Naive B cell (primary cell): Measurements from ENCODE around the gene DHRS12. TPM values are rescaled to one million over a fixed set of nuclear protein-coding genes. Genes with fewer than 3 reads are reported as not detected.
A peak's percentile ranks its signal among the peaks of the same experiment; 100 is the strongest.

ENCODE experiments used
- ATAC-seq, 2 donors: fragments of 150-1000 bp; cut with Tn5 transposase; 2 replicates each; pipeline ENCODE4 v1.10.0; 2021; ENCODE audit warnings: low read depth in 2 of 2, mild to moderate bottlenecking in 2 of 2, moderate library complexity in 2 of 2
- DNase-seq: peaks from one replicate; pipeline ENCODE4 v3.0.0; 2022
- H3K27ac Mint-ChIP-seq, 6 donors: one replicate each; pipeline ENCODE4 v1.8.0; 2020 to 2022; ENCODE audit warnings: mild to moderate bottlenecking in 6 of 6, mixed read lengths in 6 of 6, moderate library complexity in 5 of 6, inconsistent platforms in 2 of 6
- H3K27me3 Mint-ChIP-seq, 3 donors: one replicate each; pipeline ENCODE4 v1.8.0; 2021 to 2022; ENCODE audit warnings: mixed read lengths in 3 of 3, mild to moderate bottlenecking in 1 of 3
- H3K36me3 Mint-ChIP-seq, 2 donors: one replicate each; pipeline ENCODE4 v1.8.0; 2020 to 2022; ENCODE audit warnings: mixed read lengths in 2 of 2, inconsistent platforms in 1 of 2, mild to moderate bottlenecking in 1 of 2
- H3K4me1 Mint-ChIP-seq, 3 donors: one replicate each; pipeline ENCODE4 v1.8.0; 2020 to 2022; ENCODE audit warnings: mixed read lengths in 3 of 3, inconsistent platforms in 1 of 3, mild to moderate bottlenecking in 1 of 3, moderate library complexity in 1 of 3
- H3K4me3 Mint-ChIP-seq, 8 donors: one replicate each; pipeline ENCODE4 v1.8.0; 2020 to 2022; ENCODE audit warnings: mild to moderate bottlenecking in 8 of 8, mixed read lengths in 8 of 8, moderate library complexity in 8 of 8, inconsistent platforms in 2 of 8
- H3K9me3 Mint-ChIP-seq, 7 donors: one replicate each; pipeline ENCODE4 v1.8.0; 2020 to 2022; ENCODE audit warnings: mixed read lengths in 7 of 7, mild to moderate bottlenecking in 5 of 7, inconsistent platforms in 2 of 7, moderate library complexity in 1 of 7
- polyA plus RNA-seq, 6 donors: library from polyadenylated mRNA; unstranded; fragments of 300-500 nt; fragmentation: Illumina TruSeq; gene quantifications; one replicate each; pipeline ENCODE4 v1.2.3, GENCODE V29; 2021; ENCODE audit warnings: low read depth in 6 of 6

Gene DHRS12
- polyA plus RNA-seq, 6 donors from 2014 or later: 18.5 to 26.6 (median 22.3) TPM

- DNase-seq (no peak), ATAC-seq (no peak)
- no peaks in the 10 kb centered on the region for H3K9me3 Mint-ChIP-seq
- no peaks in the 10 kb centered on the region for H3K36me3 Mint-ChIP-seq
- H3K4me1 Mint-ChIP-seq: peaks cover 59 to 90% (median 80%) of the 10 kb centered on the region in 3 donors
- no peaks in the 10 kb centered on the region for H3K27me3 Mint-ChIP-seq
- no peak overlapping the region for H3K27ac Mint-ChIP-seq
- H3K4me3 Mint-ChIP-seq: peak overlapping the region in 1 of 8 donors; percentile 3
Observed at GRCh38 chr13:51823359-51823758, 19.4 kb upstream of the DHRS12 start.

- Mint-ChIP-seq H3K9me3 (no peaks in the 10 kb centered on the region), H3K4me1 (peaks cover 52 to 83% (median 74%) of the 10 kb centered on the region in 3 donors), H3K27me3 (no peaks in the 10 kb centered on the region), H3K27ac (peak overlapping the region; percentile 12 to 89 (median 80)), H3K36me3 (no peaks in the 10 kb centered on the region), H3K4me3 (peak overlapping the region; percentile 48 to 95 (median 82))
- no peak for DNase-seq
- peak in 1 of 2 donors; percentile 16 for ATAC-seq
Observed at GRCh38 chr13:51822106-51822815, 18.3 kb upstream of the DHRS12 start.

- no peaks in the 10 kb centered on the region for H3K36me3 Mint-ChIP-seq
- H3K4me1 Mint-ChIP-seq: peaks cover 46 to 77% (median 68%) of the 10 kb centered on the region in 3 donors
- DNase-seq (peak; percentile 59), ATAC-seq (peak; percentile 83 to 86)
- peak overlapping the region; percentile 48 to 95 (median 82) for H3K4me3 Mint-ChIP-seq
- no peaks in the 10 kb centered on the region for H3K27me3 Mint-ChIP-seq
- H3K9me3 Mint-ChIP-seq: no peaks in the 10 kb centered on the region
- peak overlapping the region in 5 of 6 donors; percentile 31 to 89 (median 79) for H3K27ac Mint-ChIP-seq
Observed at GRCh38 chr13:51821606-51822005, 17.6 kb upstream of the DHRS12 start.

- no peak for ATAC-seq
- Mint-ChIP-seq H3K27ac (peak overlapping the region in 3 of 6 donors; percentile 10 to 63 (median 16)), H3K36me3 (no peaks in the 10 kb centered on the region), H3K4me3 (peak overlapping the region in 1 of 8 donors; percentile 69), H3K9me3 (no peaks in the 10 kb centered on the region), H3K27me3 (no peaks in the 10 kb centered on the region), H3K4me1 (peaks cover 37 to 68% (median 58%) of the 10 kb centered on the region in 3 donors)
- no peak for DNase-seq
Observed at GRCh38 chr13:51820016-51820597, 16.1 kb upstream of the DHRS12 start.

GRCh38 chr13:51819544-51819943, 15.6 kb upstream of the DHRS12 start:
- H3K4me1 Mint-ChIP-seq: peaks cover 38 to 68% (median 57%) of the 10 kb centered on the region in 3 donors
- ATAC-seq: no peak
- H3K27me3 Mint-ChIP-seq: no peaks in the 10 kb centered on the region
- DNase-seq: no peak
- no peaks in the 10 kb centered on the region for H3K9me3 Mint-ChIP-seq
- H3K36me3 Mint-ChIP-seq: no peaks in the 10 kb centered on the region
- peak overlapping the region in 1 of 6 donors; percentile 91 for H3K27ac Mint-ChIP-seq
- no peak overlapping the region for H3K4me3 Mint-ChIP-seq

- Mint-ChIP-seq H3K9me3 (no peaks in the 10 kb centered on the region), H3K4me1 (peaks cover 35 to 64% (median 51%) of the 10 kb centered on the region in 3 donors), H3K27ac (peak overlapping the region in 3 of 6 donors; percentile 49 to 91 (median 56)), H3K36me3 (no peaks in the 10 kb centered on the region), H3K27me3 (no peaks in the 10 kb centered on the region), H3K4me3 (no peak overlapping the region)
- no peak for DNase-seq
- no peak for ATAC-seq
Observed at GRCh38 chr13:51818781-51819511, 15.0 kb upstream of the DHRS12 start.

GRCh38 chr13:51818276-51818675, 14.3 kb upstream of the DHRS12 start:
- ATAC-seq (no peak), DNase-seq (no peak)
- Mint-ChIP-seq H3K27ac (no peak overlapping the region), H3K9me3 (no peaks in the 10 kb centered on the region), H3K4me3 (no peak overlapping the region), H3K27me3 (no peaks in the 10 kb centered on the region), H3K4me1 (peaks cover 35 to 63% (median 51%) of the 10 kb centered on the region in 3 donors), H3K36me3 (no peaks in the 10 kb centered on the region)

GRCh38 chr13:51817717-51818116, 13.8 kb upstream of the DHRS12 start:
- no peak for DNase-seq
- Mint-ChIP-seq H3K4me1 (peaks cover 33 to 58% (median 49%) of the 10 kb centered on the region in 3 donors), H3K27ac (peak overlapping the region in 1 of 6 donors; percentile 69), H3K9me3 (no peaks in the 10 kb centered on the region), H3K4me3 (no peak overlapping the region), H3K27me3 (no peaks in the 10 kb centered on the region), H3K36me3 (no peaks in the 10 kb centered on the region)
- no peak for ATAC-seq

GRCh38 chr13:51816604-51817249, 12.8 kb upstream of the DHRS12 start:
- no peaks in the 10 kb centered on the region for H3K9me3 Mint-ChIP-seq
- DNase-seq: no peak
- peaks cover 30 to 54% (median 44%) of the 10 kb centered on the region in 3 donors for H3K4me1 Mint-ChIP-seq
- no peak overlapping the region for H3K4me3 Mint-ChIP-seq
- H3K27me3 Mint-ChIP-seq: no peaks in the 10 kb centered on the region
- H3K27ac Mint-ChIP-seq: peak overlapping the region in 3 of 6 donors; percentile 15 to 29 (median 17)
- no peak for ATAC-seq
- no peaks in the 10 kb centered on the region for H3K36me3 Mint-ChIP-seq

GRCh38 chr13:51815848-51816247, 11.9 kb upstream of the DHRS12 start:
- H3K27ac Mint-ChIP-seq: no peak overlapping the region
- DNase-seq (no peak), ATAC-seq (no peak)
- no peaks in the 10 kb centered on the region for H3K27me3 Mint-ChIP-seq
- no peaks in the 10 kb centered on the region for H3K9me3 Mint-ChIP-seq
- peaks cover 28 to 54% (median 38%) of the 10 kb centered on the region in 3 donors for H3K4me1 Mint-ChIP-seq
- H3K4me3 Mint-ChIP-seq: no peak overlapping the region
- no peaks in the 10 kb centered on the region for H3K36me3 Mint-ChIP-seq

- H3K27me3 Mint-ChIP-seq: no peaks in the 10 kb centered on the region
- no peaks in the 10 kb centered on the region for H3K9me3 Mint-ChIP-seq
- peak overlapping the region in 5 of 8 donors; percentile 28 to 71 (median 48) for H3K4me3 Mint-ChIP-seq
- H3K27ac Mint-ChIP-seq: peak overlapping the region in 4 of 6 donors; percentile 44 to 64 (median 58)
- peaks cover 28 to 48% (median 30%) of the 10 kb centered on the region in 3 donors for H3K4me1 Mint-ChIP-seq
- no peaks in the 10 kb centered on the region for H3K36me3 Mint-ChIP-seq
- peak; percentile 79 for DNase-seq
- ATAC-seq: peak; percentile 89 to 90
Observed at GRCh38 chr13:51814825-51815650, 11.1 kb upstream of the DHRS12 start.

GRCh38 chr13:51814071-51814470, 10.1 kb upstream of the DHRS12 start:
- Mint-ChIP-seq H3K27me3 (no peaks in the 10 kb centered on the region), H3K36me3 (no peaks in the 10 kb centered on the region), H3K9me3 (peaks cover 0 to under 1% (median 0%) of the 10 kb centered on the region in 7 donors), H3K27ac (peak overlapping the region in 2 of 6 donors; percentile 63 to 68), H3K4me1 (peaks cover 20 to 38% (median 24%) of the 10 kb centered on the region in 3 donors), H3K4me3 (no peak overlapping the region)
- ATAC-seq (no peak), DNase-seq (no peak)
